ENCODE results near the gene COMMD9. TPM values are rescaled to one million over a fixed set of nuclear protein-coding genes. Genes with fewer than 3 reads are reported as not detected.

COMMD9 gene
- total and polyA plus RNA-seq, 4 donors: 23.6 to 37.5 (median 29.6) TPM

GRCh38 chr11:36239636-36240035 lies 49.6 kb downstream of the COMMD9 start:
- Histone ChIP-seq H3K27me3 (ENCODE audit: control insufficient read depth in 1 of 2, insufficient read depth in 2 of 2, low read length in 1 of 2) (no peaks in the 10 kb centered on the region), H3K9me3 (ENCODE audit: control insufficient read depth, low read length) (no peaks in the 10 kb centered on the region), H3K36me3 (ENCODE audit: control insufficient read depth in 1 of 2, insufficient read depth in 2 of 2, low read length in 1 of 2) (no peaks in the 10 kb centered on the region), H3K27ac (ENCODE audit: low read depth in 1 of 2, low read length in 2 of 2) (no peak overlapping the region), H3K4me1 (ENCODE audit: control insufficient read depth in 1 of 2, insufficient read depth in 2 of 2, low read length in 2 of 2) (no peaks in the 10 kb centered on the region), H3K4me3 (ENCODE audit: low read length in 2 of 2) (no peak overlapping the region)
- 95 to 98% methylated on average over 3 of the region's 3 CpGs for WGBS, 2 donors
- ATAC-seq (ENCODE audit: low FRiP score): no peak
- no peak for DNase-seq
- intact Hi-C loops (cut with DNase I): no loop called here

- WGBS, 2 donors: 84 to 92% methylated on average over 1 of the region's 1 CpG
- DNase-seq (no peak), ATAC-seq (ENCODE audit: low FRiP score) (no peak)
- no peaks in the 10 kb centered on the region for H3K9me3 ChIP-seq (ENCODE audit: control insufficient read depth, low read length)
- H3K4me1 ChIP-seq (ENCODE audit: control insufficient read depth in 1 of 2, insufficient read depth in 2 of 2, low read length in 2 of 2): no peaks in the 10 kb centered on the region
- H3K27me3 ChIP-seq (ENCODE audit: control insufficient read depth in 1 of 2, insufficient read depth in 2 of 2, low read length in 1 of 2): no peaks in the 10 kb centered on the region
- intact Hi-C loops (cut with DNase I): no loop called here
- H3K27ac ChIP-seq (ENCODE audit: low read depth in 1 of 2, low read length in 2 of 2): no peak overlapping the region
- no peaks in the 10 kb centered on the region for H3K36me3 ChIP-seq (ENCODE audit: control insufficient read depth in 1 of 2, insufficient read depth in 2 of 2, low read length in 1 of 2)
- no peak overlapping the region for H3K4me3 ChIP-seq (ENCODE audit: low read length in 2 of 2)
These were observed 50.3 kb downstream of the COMMD9 start for GRCh38 chr11:36238881-36239280.

- intact Hi-C loops (cut with DNase I): no loop called here
- Histone ChIP-seq H3K9me3 (ENCODE audit: control insufficient read depth, low read length) (no peaks in the 10 kb centered on the region), H3K27me3 (ENCODE audit: control insufficient read depth in 1 of 2, insufficient read depth in 2 of 2, low read length in 1 of 2) (no peaks in the 10 kb centered on the region), H3K27ac (ENCODE audit: low read depth in 1 of 2, low read length in 2 of 2) (no peak overlapping the region), H3K4me3 (ENCODE audit: low read length in 2 of 2) (no peak overlapping the region), H3K36me3 (ENCODE audit: control insufficient read depth in 1 of 2, insufficient read depth in 2 of 2, low read length in 1 of 2) (no peaks in the 10 kb centered on the region), H3K4me1 (ENCODE audit: control insufficient read depth in 1 of 2, insufficient read depth in 2 of 2, low read length in 2 of 2) (no peaks in the 10 kb centered on the region)
- DNase-seq (no peak), ATAC-seq (ENCODE audit: low FRiP score) (no peak)
These were observed 51.1 kb downstream of the COMMD9 start for GRCh38 chr11:36238036-36238631.

GRCh38 chr11:36237391-36237790 lies 51.8 kb downstream of the COMMD9 start:
- DNase-seq (no peak), ATAC-seq (ENCODE audit: low FRiP score) (no peak)
- Histone ChIP-seq H3K4me1 (ENCODE audit: control insufficient read depth in 1 of 2, insufficient read depth in 2 of 2, low read length in 2 of 2) (no peaks in the 10 kb centered on the region), H3K4me3 (ENCODE audit: low read length in 2 of 2) (no peak overlapping the region), H3K27me3 (ENCODE audit: control insufficient read depth in 1 of 2, insufficient read depth in 2 of 2, low read length in 1 of 2) (no peaks in the 10 kb centered on the region), H3K27ac (ENCODE audit: low read depth in 1 of 2, low read length in 2 of 2) (no peak overlapping the region), H3K36me3 (ENCODE audit: control insufficient read depth in 1 of 2, insufficient read depth in 2 of 2, low read length in 1 of 2) (no peaks in the 10 kb centered on the region), H3K9me3 (ENCODE audit: control insufficient read depth, low read length) (no peaks in the 10 kb centered on the region)
- intact Hi-C loops (cut with DNase I): no loop called here

DNA sequence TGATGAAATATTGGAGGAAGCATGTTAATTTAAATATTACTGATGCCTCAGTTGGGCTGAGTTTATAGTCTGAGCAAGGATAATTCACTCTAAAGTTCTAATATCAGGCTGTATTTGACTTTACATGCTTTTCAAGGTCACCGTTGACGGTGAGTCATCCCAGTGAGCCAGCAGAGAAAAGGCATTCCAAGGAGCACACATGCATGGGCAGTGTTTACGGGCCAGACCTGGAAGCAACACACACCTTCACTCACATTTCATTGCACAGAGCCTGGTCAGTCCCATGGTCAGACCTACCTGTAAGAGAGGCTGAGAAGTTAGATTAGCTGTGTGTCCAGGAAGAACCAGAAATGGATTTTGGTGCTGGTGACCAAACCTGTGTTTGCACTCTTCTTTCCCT lies 53.5 kb downstream of the COMMD9 start:
- DNase-seq (no peak), ATAC-seq (ENCODE audit: low FRiP score) (no peak)
- intact Hi-C loops (cut with DNase I): no loop called here
- no peaks in the 10 kb centered on the region for H3K27me3 ChIP-seq (ENCODE audit: control insufficient read depth in 1 of 2, insufficient read depth in 2 of 2, low read length in 1 of 2)
- 94 to 96% methylated on average over 3 of the region's 3 CpGs for WGBS, 2 donors
- no peak overlapping the region for H3K4me3 ChIP-seq (ENCODE audit: low read length in 2 of 2)
- no peak overlapping the region for H3K27ac ChIP-seq (ENCODE audit: low read depth in 1 of 2, low read length in 2 of 2)
- no peaks in the 10 kb centered on the region for H3K9me3 ChIP-seq (ENCODE audit: control insufficient read depth, low read length)
- no peaks in the 10 kb centered on the region for H3K36me3 ChIP-seq (ENCODE audit: control insufficient read depth in 1 of 2, insufficient read depth in 2 of 2, low read length in 1 of 2)
- peaks cover 0 to under 1% of the 10 kb centered on the region in 2 donors for H3K4me1 ChIP-seq (ENCODE audit: control insufficient read depth in 1 of 2, insufficient read depth in 2 of 2, low read length in 2 of 2)

DNA sequence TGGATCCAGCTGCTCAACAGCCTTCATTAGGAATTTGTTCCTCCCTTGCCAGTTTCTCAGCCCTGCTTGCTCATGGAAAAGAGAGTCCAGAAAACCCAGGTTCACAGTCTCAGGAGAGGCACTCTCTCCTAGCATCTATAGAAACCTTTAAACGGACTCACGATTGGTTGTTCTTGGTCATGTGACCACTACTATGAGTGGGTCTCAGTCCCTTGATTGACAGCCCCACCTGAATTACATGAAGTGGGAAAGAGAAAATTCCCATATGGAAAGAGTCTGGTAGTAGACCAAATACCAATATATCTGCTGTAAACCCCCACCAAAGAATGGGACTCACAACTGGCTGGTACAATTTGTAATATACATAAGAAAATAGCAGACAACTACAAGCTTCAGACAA lies 54.4 kb downstream of the COMMD9 start:
- H3K4me3 ChIP-seq (ENCODE audit: low read length in 2 of 2): no peak overlapping the region
- no peaks in the 10 kb centered on the region for H3K36me3 ChIP-seq (ENCODE audit: control insufficient read depth in 1 of 2, insufficient read depth in 2 of 2, low read length in 1 of 2)
- DNase-seq (no peak), ATAC-seq (ENCODE audit: low FRiP score) (no peak)
- H3K27ac ChIP-seq (ENCODE audit: low read depth in 1 of 2, low read length in 2 of 2): no peak overlapping the region
- WGBS, 2 donors: 96 to 99% methylated on average over 2 of the region's 2 CpGs
- intact Hi-C loops (cut with DNase I): no loop called here
- H3K9me3 ChIP-seq (ENCODE audit: control insufficient read depth, low read length): no peaks in the 10 kb centered on the region
- no peaks in the 10 kb centered on the region for H3K27me3 ChIP-seq (ENCODE audit: control insufficient read depth in 1 of 2, insufficient read depth in 2 of 2, low read length in 1 of 2)
- peaks cover 0 to 2% of the 10 kb centered on the region in 2 donors for H3K4me1 ChIP-seq (ENCODE audit: control insufficient read depth in 1 of 2, insufficient read depth in 2 of 2, low read length in 2 of 2)

DNA sequence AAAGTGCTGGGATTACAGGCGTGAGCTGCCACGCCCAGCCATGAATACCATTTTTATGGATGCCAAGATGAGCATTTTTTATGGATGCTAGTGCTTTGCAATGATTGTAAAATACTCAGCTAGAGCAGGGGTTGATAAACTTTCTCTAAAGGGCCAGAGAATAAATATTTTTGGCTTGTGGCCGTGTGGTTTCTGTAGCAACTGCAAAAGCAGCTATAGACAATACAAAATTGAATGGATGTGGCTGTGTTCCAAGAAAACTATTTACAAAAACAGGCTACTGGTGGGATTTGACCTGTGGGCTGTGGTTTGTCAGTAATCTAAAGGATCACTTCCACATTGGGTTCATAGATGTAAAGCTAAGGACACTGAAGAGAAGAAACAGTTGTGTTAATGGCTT lies 56.0 kb downstream of the COMMD9 start:
- Histone ChIP-seq H3K4me3 (ENCODE audit: low read length in 2 of 2) (no peak overlapping the region), H3K27me3 (ENCODE audit: control insufficient read depth in 1 of 2, insufficient read depth in 2 of 2, low read length in 1 of 2) (no peaks in the 10 kb centered on the region), H3K4me1 (ENCODE audit: control insufficient read depth in 1 of 2, insufficient read depth in 2 of 2, low read length in 2 of 2) (peaks cover 0 to 2% of the 10 kb centered on the region in 2 donors), H3K27ac (ENCODE audit: low read depth in 1 of 2, low read length in 2 of 2) (no peak overlapping the region), H3K36me3 (ENCODE audit: control insufficient read depth in 1 of 2, insufficient read depth in 2 of 2, low read length in 1 of 2) (no peaks in the 10 kb centered on the region), H3K9me3 (ENCODE audit: control insufficient read depth, low read length) (no peaks in the 10 kb centered on the region)
- ATAC-seq (ENCODE audit: low FRiP score) (no peak), DNase-seq (no peak)
- 58 to 62% methylated on average over 3 of the region's 3 CpGs for WGBS, 2 donors
- intact Hi-C loops (cut with DNase I): no loop called here

GRCh38 chr11:36230779-36231699 lies 58.2 kb downstream of the COMMD9 start:
- no peak for DNase-seq

More at GRCh38 chr11:36230779-36231699, 58.2 kb downstream of the COMMD9 start:
- Histone ChIP-seq H3K4me3 (ENCODE audit: low read length in 2 of 2) (no peak overlapping the region), H3K27ac (ENCODE audit: low read depth in 1 of 2, low read length in 2 of 2) (no peak overlapping the region), H3K9me3 (ENCODE audit: control insufficient read depth, low read length) (no peaks in the 10 kb centered on the region), H3K27me3 (ENCODE audit: control insufficient read depth in 1 of 2, insufficient read depth in 2 of 2, low read length in 1 of 2) (no peaks in the 10 kb centered on the region), H3K36me3 (ENCODE audit: control insufficient read depth in 1 of 2, insufficient read depth in 2 of 2, low read length in 1 of 2) (no peaks in the 10 kb centered on the region), H3K4me1 (ENCODE audit: control insufficient read depth in 1 of 2, insufficient read depth in 2 of 2, low read length in 2 of 2) (peaks cover 0 to 2% of the 10 kb centered on the region in 2 donors)
- intact Hi-C loops (cut with DNase I): no loop called here
- 57 to 61% methylated on average over 11 of the region's 11 CpGs for WGBS, 2 donors
- peak; percentile 51 for ATAC-seq (ENCODE audit: low FRiP score)

Measured in aorta (tissue), 5 donors.